ENCODE data around the gene PRR13.
"Not testable (repeated sequence)": the region's sequence is repeated elsewhere in the genome, so short reads cannot be mapped to it uniquely, and the experiment has no call there.

PRR13 gene

GRCh38 chr12:53467880-53468279, 26.3 kb downstream of the PRR13 start:
- no peak for DNase-seq (ENCODE audit: extremely low read depth in 1 of 2, low read depth in 1 of 2)

GRCh38 chr12:53468282-53468681, 26.7 kb downstream of the PRR13 start:
- no peak for DNase-seq (ENCODE audit: extremely low read depth in 1 of 2, low read depth in 1 of 2)

GRCh38 chr12:53472056-53472582, 30.6 kb downstream of the PRR13 start:
- DNase-seq (ENCODE audit: extremely low read depth in 1 of 2, low read depth in 1 of 2): no peak

GRCh38 chr12:53474077-53474476, 32.5 kb downstream of the PRR13 start:
- no peak for DNase-seq (ENCODE audit: extremely low read depth in 1 of 2, low read depth in 1 of 2)

GRCh38 chr12:53474819-53475218, 33.3 kb downstream of the PRR13 start:
- no peak for DNase-seq (ENCODE audit: extremely low read depth in 1 of 2, low read depth in 1 of 2)

- DNase-seq (ENCODE audit: extremely low read depth in 1 of 2, low read depth in 1 of 2): no peak
Observed at GRCh38 chr12:53476769-53477209, 35.3 kb downstream of the PRR13 start.

GRCh38 chr12:53478865-53479264, 37.3 kb downstream of the PRR13 start:
- DNase-seq (ENCODE audit: extremely low read depth in 1 of 2, low read depth in 1 of 2): no peak

GRCh38 chr12:53479331-53479730, 37.8 kb downstream of the PRR13 start:
- no peak for DNase-seq (ENCODE audit: extremely low read depth in 1 of 2, low read depth in 1 of 2)

GRCh38 chr12:53480491-53481442, 39.2 kb downstream of the PRR13 start:
- DNase-seq (ENCODE audit: extremely low read depth in 1 of 2, low read depth in 1 of 2): no peak

- DNase-seq (ENCODE audit: extremely low read depth in 1 of 2, low read depth in 1 of 2): not testable (repeated sequence)
Observed at GRCh38 chr12:53481458-53481857, 39.9 kb downstream of the PRR13 start.

- no peak for DNase-seq (ENCODE audit: extremely low read depth in 1 of 2, low read depth in 1 of 2)
Observed at GRCh38 chr12:53481939-53482586, 40.5 kb downstream of the PRR13 start.

- no peak for DNase-seq (ENCODE audit: extremely low read depth in 1 of 2, low read depth in 1 of 2)
Observed at GRCh38 chr12:53482626-53483168, 41.2 kb downstream of the PRR13 start.

- no peak for DNase-seq (ENCODE audit: extremely low read depth in 1 of 2, low read depth in 1 of 2)
Observed at GRCh38 chr12:53483225-53483978, 41.9 kb downstream of the PRR13 start.

- DNase-seq (ENCODE audit: extremely low read depth in 1 of 2, low read depth in 1 of 2): no peak
Observed at GRCh38 chr12:53483979-53484377, 42.4 kb downstream of the PRR13 start.

GRCh38 chr12:53484686-53485575, 43.4 kb downstream of the PRR13 start:
- no peak for DNase-seq (ENCODE audit: extremely low read depth in 1 of 2, low read depth in 1 of 2)

- DNase-seq (ENCODE audit: extremely low read depth in 1 of 2, low read depth in 1 of 2): no peak
Observed at GRCh38 chr12:53485955-53486735, 44.6 kb downstream of the PRR13 start.

GRCh38 chr12:53486736-53487487, 45.4 kb downstream of the PRR13 start:
- DNase-seq (ENCODE audit: extremely low read depth in 1 of 2, low read depth in 1 of 2): no peak

- no peak for DNase-seq (ENCODE audit: extremely low read depth in 1 of 2, low read depth in 1 of 2)
Observed at GRCh38 chr12:53489242-53489864, 47.8 kb downstream of the PRR13 start.
